Peyer's patch (tissue), 4 donors: ENCODE data around the gene ZNF593.

ENCODE experiments used
- CTCF ChIP-seq, 6 experiments: fragments of 450-650 bp in 4 of 6; fragments of 200-600 bp in 2 of 6; sonication (generic) in 1 of 6; IDR thresholded peaks; one replicate each; pipeline ENCODE4 v1.5.1; 2017 to 2019; ENCODE audit warnings: antibody characterized with exemption in 6 of 6, mild to moderate bottlenecking in 3 of 6, moderate library complexity in 1 of 6
- POLR2A ChIP-seq, 2 donors: fragments of 450-650 bp; IDR thresholded peaks; one replicate each; pipeline ENCODE4 v1.5.1; 2017; ENCODE audit warnings: antibody characterized with exemption in 2 of 2, mild to moderate bottlenecking in 2 of 2, moderate library complexity in 2 of 2

GRCh38 chr1:26195805-26196204 is 26.1 kb downstream of the ZNF593 start:
- TF ChIP-seq CTCF (IDR thresholded peaks at IDR 0.05): no peak
- no peak for TF ChIP-seq POLR2A (IDR thresholded peaks at IDR 0.05)
